ENCODE data around the gene ATG4A. TPM values are rescaled to one million over a fixed set of nuclear protein-coding genes. Genes with fewer than 3 reads are reported as not detected.

The ATG4A gene
- total RNA-seq, 1 donor from 2014 or later = 16.9 TPM

DNA sequence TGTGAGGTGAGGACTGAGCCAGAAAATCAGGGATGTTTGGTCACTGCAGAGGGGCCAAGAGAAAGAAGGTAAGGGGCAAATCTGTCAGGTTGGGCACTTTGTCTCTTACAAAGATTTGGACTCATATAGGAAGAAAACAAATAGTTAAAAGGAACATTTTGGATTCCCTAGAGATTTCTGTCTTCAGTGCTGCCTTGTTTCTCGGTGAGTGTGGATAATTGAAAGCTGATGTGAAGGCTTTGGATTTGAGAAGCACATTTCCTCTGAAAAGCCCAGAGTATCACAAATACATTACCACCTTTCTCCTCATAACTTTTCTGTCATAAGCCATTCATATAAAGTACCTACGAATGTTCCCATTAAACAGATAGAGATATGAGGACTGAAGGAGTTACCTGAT, 107.5 kb downstream of the ATG4A start:
- DNase-seq (no peak), ATAC-seq (no peak)
- intact Hi-C loops (cut with DNase I) = no loop called here
- Histone ChIP-seq H3K27me3 (no peaks in the 10 kb centered on the region), H3K4me3 (no peak overlapping the region), H3K27ac (no peak overlapping the region), H3K9me3 (no peaks in the 10 kb centered on the region), H3K4me1 (no peaks in the 10 kb centered on the region), H3K36me3 (no peaks in the 10 kb centered on the region)
- TF ChIP-seq, protein P1, sequence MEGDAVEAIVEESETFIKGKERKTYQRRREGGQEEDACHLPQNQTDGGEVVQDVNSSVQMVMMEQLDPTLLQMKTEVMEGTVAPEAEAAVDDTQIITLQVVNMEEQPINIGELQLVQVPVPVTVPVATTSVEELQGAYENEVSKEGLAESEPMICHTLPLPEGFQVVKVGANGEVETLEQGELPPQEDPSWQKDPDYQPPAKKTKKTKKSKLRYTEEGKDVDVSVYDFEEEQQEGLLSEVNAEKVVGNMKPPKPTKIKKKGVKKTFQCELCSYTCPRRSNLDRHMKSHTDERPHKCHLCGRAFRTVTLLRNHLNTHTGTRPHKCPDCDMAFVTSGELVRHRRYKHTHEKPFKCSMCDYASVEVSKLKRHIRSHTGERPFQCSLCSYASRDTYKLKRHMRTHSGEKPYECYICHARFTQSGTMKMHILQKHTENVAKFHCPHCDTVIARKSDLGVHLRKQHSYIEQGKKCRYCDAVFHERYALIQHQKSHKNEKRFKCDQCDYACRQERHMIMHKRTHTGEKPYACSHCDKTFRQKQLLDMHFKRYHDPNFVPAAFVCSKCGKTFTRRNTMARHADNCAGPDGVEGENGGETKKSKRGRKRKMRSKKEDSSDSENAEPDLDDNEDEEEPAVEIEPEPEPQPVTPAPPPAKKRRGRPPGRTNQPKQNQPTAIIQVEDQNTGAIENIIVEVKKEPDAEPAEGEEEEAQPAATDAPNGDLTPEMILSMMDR (IDR thresholded peaks at IDR 0.05) = no peak

DNA sequence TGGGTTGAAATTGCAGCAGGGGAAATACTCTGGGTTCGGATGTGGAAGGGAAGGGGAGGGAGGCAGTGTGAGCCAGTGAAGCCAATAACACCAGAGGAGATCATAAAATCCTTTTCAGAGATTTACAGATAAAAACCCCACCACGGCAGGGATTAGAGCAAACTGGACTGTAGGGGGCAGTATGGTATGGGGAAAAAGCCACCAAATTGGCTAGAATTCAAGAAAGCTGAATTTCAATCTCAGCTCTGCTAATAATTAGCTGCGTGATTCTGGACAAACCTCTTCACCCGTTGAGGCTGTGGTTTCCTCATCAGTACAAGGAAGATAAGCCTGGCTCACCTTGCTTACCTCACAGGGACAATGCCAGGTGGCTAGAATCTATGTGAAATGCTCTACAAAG, 108.1 kb downstream of the ATG4A start:
- Histone ChIP-seq H3K4me3 (no peak overlapping the region), H3K9me3 (no peaks in the 10 kb centered on the region), H3K4me1 (no peaks in the 10 kb centered on the region), H3K27me3 (no peaks in the 10 kb centered on the region), H3K27ac (no peak overlapping the region), H3K36me3 (no peaks in the 10 kb centered on the region)
- ATAC-seq (peak; percentile 77), DNase-seq (no peak)
- intact Hi-C loops (cut with DNase I) = no loop called here
- TF ChIP-seq, protein P1 (IDR thresholded peaks at IDR 0.05) = peak; percentile 50

DNA sequence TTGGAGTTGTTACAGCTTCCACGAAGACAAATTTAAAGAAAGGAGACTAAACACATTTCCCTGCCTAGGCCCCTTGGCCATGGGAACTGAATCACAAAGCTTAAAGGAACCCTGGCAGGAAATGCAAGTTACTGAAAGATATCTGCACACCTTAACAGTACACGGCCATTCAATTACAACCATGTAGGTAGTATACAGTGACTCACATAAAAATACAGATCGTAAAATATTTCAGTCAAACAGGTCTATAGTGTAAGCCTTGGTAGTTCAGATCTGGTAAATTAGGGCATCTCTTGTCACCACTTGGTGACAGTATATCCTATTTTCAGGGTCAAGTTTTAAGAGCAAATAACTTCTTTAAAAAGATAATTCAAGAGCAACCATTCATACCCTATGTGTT, 112.0 kb downstream of the ATG4A start:
- intact Hi-C loops (cut with DNase I) = no loop called here
- Histone ChIP-seq H3K4me1 (no peaks in the 10 kb centered on the region), H3K36me3 (no peaks in the 10 kb centered on the region), H3K9me3 (no peaks in the 10 kb centered on the region), H3K27me3 (no peaks in the 10 kb centered on the region), H3K4me3 (no peak overlapping the region), H3K27ac (no peak overlapping the region)
- TF ChIP-seq, protein P1 (IDR thresholded peaks at IDR 0.05) = no peak
- ATAC-seq (no peak), DNase-seq (no peak)

Other genes starting within 250 kb of the ATG4A start
- gene TEX13B, start 109.4 kb upstream of the ATG4A start, total RNA-seq = not detected
- gene VSIG1, start 46.7 kb upstream of the ATG4A start, total RNA-seq = 1.1 TPM
- gene PSMD10, start 236 bp upstream of the ATG4A start, total RNA-seq = 34.7 TPM

Measured in upper lobe of right lung (tissue), 1 donor.